IPS DF 6.9 (cell line): ENCODE measurements around the gene MECR.
"Not testable (repeated sequence)": the region's sequence is repeated elsewhere in the genome, so short reads cannot be mapped to it uniquely, and the experiment has no call there.

ENCODE experiments used
- DNase-seq: peaks from one replicate; pipeline ENCODE4 v3.0.0-alpha.2; 2013; ENCODE audit warnings: low read depth, low spot score
- H3K27ac ChIP-seq: one replicate; pipeline ENCODE4 v1.5.1; 2013; ENCODE audit warnings: low read length, control low read depth
- H3K27me3 ChIP-seq: 2 replicates; pipeline ENCODE4 v1.6.1; 2013; ENCODE audit warnings: mild to moderate bottlenecking, low read length; ENCODE audit not compliant: control insufficient read depth, insufficient read depth
- H3K36me3 ChIP-seq: 2 replicates; pipeline ENCODE4 v1.6.1; 2013; ENCODE audit warnings: low read length; ENCODE audit not compliant: control insufficient read depth, insufficient read depth
- H3K4me1 ChIP-seq: 2 replicates; pipeline ENCODE4 v1.6.1; 2013; ENCODE audit warnings: low read length; ENCODE audit not compliant: control insufficient read depth, insufficient read depth
- H3K4me3 ChIP-seq: 2 replicates; pipeline ENCODE4 v1.5.1; 2013; ENCODE audit warnings: mild to moderate bottlenecking, low read length
- H3K9me3 ChIP-seq: 2 replicates; pipeline ENCODE4 v1.6.1; 2013; ENCODE audit warnings: low read length, inconsistent platforms; ENCODE audit not compliant: control insufficient read depth, insufficient read depth
- WGBS: extraction: QIAGEN DNeasy Blood & Tissue Kit; methylation state at CpG from one replicate; pipeline ENCODE4 v1.1.7; 2013; ENCODE audit warnings: mixed read lengths, missing lambda C conversion rate; ENCODE audit not compliant: insufficient read length, insufficient coverage; 5-methylcytosine and 5-hydroxymethylcytosine counted together

The MECR gene

GRCh38 chr1:29222260-29222659 lies 8.5 kb downstream of the MECR start:
- not testable (repeated sequence) for DNase-seq, H3K4me3 ChIP-seq, H3K36me3 ChIP-seq, H3K27me3 ChIP-seq, H3K4me1 ChIP-seq, H3K9me3 ChIP-seq, H3K27ac ChIP-seq
- no CpG with 5 or more reads among the region's 6 CpGs for WGBS

- no peak overlapping the region for H3K27ac ChIP-seq
- H3K9me3 ChIP-seq, result no peaks in the 10 kb centered on the region
- no peaks in the 10 kb centered on the region for H3K4me1 ChIP-seq
- H3K4me3 ChIP-seq, result no peak overlapping the region
- H3K36me3 ChIP-seq, result no peaks in the 10 kb centered on the region
- no peak for DNase-seq
- WGBS, result no CpG with 5 or more reads among the region's 3 CpGs
- no peaks in the 10 kb centered on the region for H3K27me3 ChIP-seq
Measured at GRCh38 chr1:29221296-29221695, 9.4 kb downstream of the MECR start.

- Histone ChIP-seq H3K36me3 (peaks cover 10% of the 10 kb centered on the region; the same call in 1 of the 2 replicates), H3K27ac (no peak overlapping the region), H3K27me3 (no peaks in the 10 kb centered on the region), H3K4me1 (no peaks in the 10 kb centered on the region), H3K4me3 (no peak overlapping the region), H3K9me3 (no peaks in the 10 kb centered on the region)
- DNase-seq, result no peak
- WGBS, result no CpG with 5 or more reads among the region's 2 CpGs
Measured at GRCh38 chr1:29218223-29218622, 12.5 kb downstream of the MECR start.

GRCh38 chr1:29217633-29218032 lies 13.1 kb downstream of the MECR start:
- DNase-seq, result no peak
- no CpG with 5 or more reads among the region's 2 CpGs for WGBS
- Histone ChIP-seq H3K9me3 (no peaks in the 10 kb centered on the region), H3K36me3 (peaks cover 13% of the 10 kb centered on the region; the same call in 1 of the 2 replicates), H3K4me3 (no peak overlapping the region), H3K27ac (no peak overlapping the region), H3K4me1 (no peaks in the 10 kb centered on the region), H3K27me3 (no peaks in the 10 kb centered on the region)

- Histone ChIP-seq H3K36me3 (peaks cover 25% of the 10 kb centered on the region; the same call in 1 of the 2 replicates), H3K4me3 (no peak overlapping the region), H3K4me1 (no peaks in the 10 kb centered on the region), H3K27ac (no peak overlapping the region), H3K27me3 (no peaks in the 10 kb centered on the region), H3K9me3 (no peaks in the 10 kb centered on the region)
- DNase-seq, result no peak
- WGBS, result no CpG with 5 or more reads among the region's 5 CpGs
Measured at GRCh38 chr1:29213055-29213454, 17.7 kb downstream of the MECR start.

GRCh38 chr1:29211086-29212030 lies 19.4 kb downstream of the MECR start:
- Histone ChIP-seq H3K27me3 (no peaks in the 10 kb centered on the region), H3K36me3 (peaks cover 25% of the 10 kb centered on the region; the same call in 1 of the 2 replicates), H3K9me3 (no peaks in the 10 kb centered on the region), H3K4me3 (no peak overlapping the region), H3K4me1 (no peaks in the 10 kb centered on the region), H3K27ac (no peak overlapping the region)
- DNase-seq, result no peak
- WGBS, result no CpG with 5 or more reads among the region's 12 CpGs

GRCh38 chr1:29210278-29211085 lies 20.3 kb downstream of the MECR start:
- H3K36me3 ChIP-seq, result peaks cover 25% of the 10 kb centered on the region; the same call in 1 of the 2 replicates
- no peak overlapping the region for H3K4me3 ChIP-seq
- H3K9me3 ChIP-seq, result no peaks in the 10 kb centered on the region
- no CpG with 5 or more reads among the region's 7 CpGs for WGBS
- H3K27ac ChIP-seq, result no peak overlapping the region
- no peaks in the 10 kb centered on the region for H3K27me3 ChIP-seq
- DNase-seq, result no peak
- H3K4me1 ChIP-seq, result no peaks in the 10 kb centered on the region

- no peaks in the 10 kb centered on the region for H3K9me3 ChIP-seq
- H3K27me3 ChIP-seq, result no peaks in the 10 kb centered on the region
- no peak for DNase-seq
- WGBS, result no CpG with 5 or more reads among the region's 5 CpGs
- H3K4me1 ChIP-seq, result no peaks in the 10 kb centered on the region
- no peak overlapping the region for H3K4me3 ChIP-seq
- H3K36me3 ChIP-seq, result peaks cover 21% of the 10 kb centered on the region; the same call in 1 of the 2 replicates
- H3K27ac ChIP-seq, result no peak overlapping the region
Measured at GRCh38 chr1:29209173-29209572, 21.6 kb downstream of the MECR start.

- no CpG with 5 or more reads among the region's 4 CpGs for WGBS
Measured at GRCh38 chr1:29208442-29208841, 22.3 kb downstream of the MECR start.

GRCh38 chr1:29202584-29203340 lies 28.0 kb downstream of the MECR start:
- peak; percentile 96 for DNase-seq
- no peak overlapping the region for H3K4me3 ChIP-seq
- H3K9me3 ChIP-seq, result no peaks in the 10 kb centered on the region
- H3K27me3 ChIP-seq, result no peaks in the 10 kb centered on the region
- WGBS, result no CpG with 5 or more reads among the region's 14 CpGs
- H3K4me1 ChIP-seq, result no peaks in the 10 kb centered on the region
- no peak overlapping the region for H3K27ac ChIP-seq
- H3K36me3 ChIP-seq, result peaks cover 11% of the 10 kb centered on the region; the same call in 1 of the 2 replicates

More at GRCh38 chr1:29208442-29208841, 22.3 kb downstream of the MECR start:
- no peak for DNase-seq
- Histone ChIP-seq H3K36me3 (peaks cover 19% of the 10 kb centered on the region; the same call in 1 of the 2 replicates), H3K4me3 (no peak overlapping the region), H3K27me3 (no peaks in the 10 kb centered on the region), H3K9me3 (no peaks in the 10 kb centered on the region), H3K4me1 (no peaks in the 10 kb centered on the region), H3K27ac (no peak overlapping the region)
